Activated T-helper 1 cell treated with Interleukin-2 at 50 U/mL for 16 hours (primary cell): ENCODE results near the gene STX7.

ENCODE experiments used
- DNase-seq: peaks from one replicate; pipeline ENCODE4 v3.0.0-alpha.2; 2020; ENCODE audit warnings: low read depth

The STX7 gene

DNA sequence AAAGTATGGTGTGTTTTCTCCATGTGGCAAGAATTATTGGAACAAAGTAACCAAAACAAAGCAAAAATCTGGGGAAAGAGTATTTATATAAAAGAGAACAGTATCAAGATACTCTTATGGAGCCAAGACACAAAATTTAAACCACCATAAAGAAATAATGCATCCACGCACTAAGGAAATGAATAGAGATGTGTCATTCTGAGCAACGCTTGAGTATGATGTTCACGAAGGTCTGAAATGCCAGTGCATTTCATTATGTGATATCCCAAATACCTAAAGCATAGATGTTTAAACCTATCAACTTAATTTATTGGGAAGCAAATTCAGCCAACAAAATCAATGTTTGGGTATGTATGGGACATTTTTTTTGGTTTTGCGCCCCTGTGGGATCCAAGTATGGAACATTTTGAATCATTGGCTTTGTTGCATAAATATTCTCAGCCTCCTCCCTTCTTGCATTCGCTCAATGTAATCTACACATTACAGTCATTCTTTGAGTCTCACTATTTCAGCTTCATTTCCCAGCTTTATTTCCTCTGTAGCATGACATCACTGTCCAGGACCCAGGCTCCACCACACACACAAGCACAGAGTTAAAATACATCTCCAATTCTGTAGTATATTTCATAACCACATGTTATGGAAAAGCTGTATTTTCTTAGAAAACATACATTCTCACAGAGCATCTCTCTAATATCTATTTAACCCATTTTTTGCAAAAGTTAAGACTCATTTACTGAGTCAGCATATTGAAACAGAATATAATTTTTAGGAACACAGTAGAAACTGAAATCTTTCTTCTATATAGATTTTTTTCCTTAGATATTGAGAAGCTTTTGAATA is 100.0 kb downstream of the STX7 start:
- no peak for DNase-seq

DNA sequence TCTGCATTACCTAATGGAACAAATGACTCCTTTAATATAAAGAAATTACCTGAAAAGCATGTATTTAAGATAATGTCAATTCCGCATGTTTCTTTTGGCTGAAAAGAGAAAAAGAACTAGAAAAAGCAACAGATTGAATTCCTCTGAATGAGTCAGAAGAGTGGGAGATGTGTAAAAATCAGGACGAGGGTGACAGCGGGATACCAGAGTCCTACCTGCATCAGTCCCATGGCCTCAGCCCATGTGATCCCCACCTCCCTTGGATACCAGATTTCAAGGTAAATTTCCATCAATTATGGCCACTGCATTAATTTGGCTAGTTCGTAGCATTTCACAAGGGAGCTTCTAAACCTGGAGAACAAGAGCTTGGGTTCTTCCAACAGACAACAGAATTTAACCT is 101.6 kb downstream of the STX7 start:
- no peak for DNase-seq

DNA sequence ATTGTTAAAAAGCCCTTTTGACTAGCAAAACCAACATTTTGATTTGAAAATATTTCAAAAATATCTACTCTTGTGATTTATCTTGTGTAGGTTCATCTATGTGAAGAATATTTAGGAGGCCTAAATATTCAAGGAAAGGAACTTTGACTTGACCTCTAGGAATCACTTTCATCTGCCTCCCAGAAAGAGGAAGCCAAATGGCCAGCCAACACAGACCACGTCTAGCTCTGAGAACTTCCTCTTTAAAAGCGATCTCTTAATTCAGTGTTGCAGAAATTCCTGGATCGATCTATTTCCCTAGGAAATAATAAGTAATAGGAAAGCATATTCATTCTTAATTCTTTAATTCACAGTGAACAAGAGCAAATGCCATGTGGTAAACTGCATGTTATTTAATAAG is 102.1 kb downstream of the STX7 start:
- no peak for DNase-seq

DNA sequence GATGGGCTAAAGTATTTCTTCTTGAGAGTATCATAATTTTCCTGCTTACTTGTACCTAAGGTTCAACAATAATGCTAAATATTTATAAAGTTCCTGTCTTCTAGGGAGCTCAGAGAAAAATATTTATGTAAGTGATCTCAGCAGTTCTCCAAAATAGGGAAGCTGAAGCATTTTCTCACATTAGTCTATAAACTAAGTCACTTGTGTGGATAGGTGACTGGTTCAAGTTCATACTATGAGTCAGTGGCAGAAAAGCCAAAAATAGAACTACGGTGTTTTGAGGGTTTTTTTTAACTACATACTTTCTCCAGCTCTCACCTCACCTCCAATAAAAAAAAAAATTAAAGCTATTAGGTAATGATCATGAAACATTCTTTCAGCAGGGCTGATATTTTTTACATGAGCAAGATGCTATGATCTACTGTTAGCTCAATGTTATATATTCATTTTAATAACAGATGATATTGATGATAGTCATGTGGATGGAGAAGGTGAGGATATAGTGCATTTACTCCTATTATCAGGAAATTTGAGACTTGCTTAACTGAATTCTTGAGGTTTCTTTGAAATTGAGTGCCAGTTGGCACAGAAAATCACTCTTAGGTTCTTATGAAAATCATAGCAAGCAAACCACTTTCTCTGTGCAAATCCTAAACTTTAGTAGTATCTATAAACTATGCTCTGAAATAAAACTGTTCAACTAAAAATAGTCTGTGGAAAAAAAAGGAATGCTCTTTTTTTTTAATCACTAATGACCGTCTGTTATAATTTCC is 107.6 kb downstream of the STX7 start:
- no peak for DNase-seq

DNA sequence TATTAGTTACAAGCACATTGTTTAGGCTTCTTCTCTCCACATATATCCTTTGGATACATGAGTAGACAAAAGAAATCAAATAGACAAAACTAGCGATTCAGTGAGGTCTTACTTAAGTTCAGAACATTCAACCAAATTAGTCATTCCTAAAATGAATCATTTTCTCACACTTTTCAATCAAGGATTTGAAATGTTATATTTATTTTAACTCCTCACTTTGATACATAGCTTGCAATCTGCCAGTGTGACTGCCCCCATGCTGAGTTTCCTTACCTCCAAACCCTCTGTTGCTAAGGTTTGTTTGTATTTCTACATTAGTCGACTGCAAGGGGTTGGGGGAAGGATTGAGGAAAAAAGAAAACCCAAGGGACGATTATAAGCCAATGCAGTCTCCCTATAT is 108.2 kb downstream of the STX7 start:
- no peak for DNase-seq

DNA sequence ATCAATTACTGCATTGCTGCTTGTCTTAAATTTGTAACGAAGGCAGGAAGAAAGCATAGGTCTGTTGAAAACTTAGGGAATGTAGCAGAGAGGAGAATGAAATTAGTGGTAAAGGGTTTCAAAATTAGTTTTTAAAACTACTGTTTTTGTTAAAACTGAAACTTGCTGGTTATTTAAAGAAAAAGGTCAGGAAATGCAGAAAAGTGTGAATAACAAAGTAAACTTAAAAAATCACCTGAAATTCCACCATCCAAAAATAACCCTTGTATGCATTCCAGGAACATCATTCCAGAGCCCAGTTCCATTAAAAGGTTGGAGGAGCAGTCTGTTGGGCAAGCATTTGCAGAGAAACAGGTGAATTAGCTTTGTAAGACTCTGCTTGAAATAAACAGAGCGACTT is 108.6 kb downstream of the STX7 start:
- DNase-seq = no peak

DNA sequence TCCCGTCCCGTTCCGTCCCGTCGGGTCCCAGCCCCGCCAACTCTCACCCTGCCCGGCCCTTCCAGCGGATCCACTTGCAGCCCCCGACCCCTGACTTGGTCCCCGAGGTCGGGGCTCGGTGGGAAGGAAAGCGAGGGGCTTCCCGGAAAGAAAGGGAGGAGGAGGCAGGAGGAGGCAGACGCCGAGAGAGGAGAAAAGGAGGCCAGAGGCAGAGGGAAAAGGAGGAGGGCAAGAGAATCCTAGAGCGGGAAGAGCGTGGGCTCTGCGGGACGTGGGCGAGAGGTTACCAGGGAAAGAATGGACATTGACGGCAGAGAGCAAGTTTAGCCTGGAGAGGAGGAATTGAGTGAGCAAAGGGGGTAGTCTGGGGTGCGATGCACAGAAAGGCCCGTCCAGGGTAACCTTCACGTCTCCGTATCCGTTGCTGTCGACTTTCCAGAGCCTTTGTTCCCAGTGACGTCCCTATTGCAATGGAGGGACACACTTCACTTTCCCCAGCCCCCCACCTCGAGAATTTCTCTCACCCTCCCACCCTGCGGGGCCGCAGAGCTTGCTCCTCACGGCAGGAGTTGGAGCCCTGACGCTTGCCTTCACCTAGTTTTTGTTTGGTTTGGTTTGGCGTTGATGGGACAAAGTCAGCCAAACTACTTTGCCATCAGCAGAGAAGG is 111.2 kb downstream of the STX7 start:
- DNase-seq = no peak

DNA sequence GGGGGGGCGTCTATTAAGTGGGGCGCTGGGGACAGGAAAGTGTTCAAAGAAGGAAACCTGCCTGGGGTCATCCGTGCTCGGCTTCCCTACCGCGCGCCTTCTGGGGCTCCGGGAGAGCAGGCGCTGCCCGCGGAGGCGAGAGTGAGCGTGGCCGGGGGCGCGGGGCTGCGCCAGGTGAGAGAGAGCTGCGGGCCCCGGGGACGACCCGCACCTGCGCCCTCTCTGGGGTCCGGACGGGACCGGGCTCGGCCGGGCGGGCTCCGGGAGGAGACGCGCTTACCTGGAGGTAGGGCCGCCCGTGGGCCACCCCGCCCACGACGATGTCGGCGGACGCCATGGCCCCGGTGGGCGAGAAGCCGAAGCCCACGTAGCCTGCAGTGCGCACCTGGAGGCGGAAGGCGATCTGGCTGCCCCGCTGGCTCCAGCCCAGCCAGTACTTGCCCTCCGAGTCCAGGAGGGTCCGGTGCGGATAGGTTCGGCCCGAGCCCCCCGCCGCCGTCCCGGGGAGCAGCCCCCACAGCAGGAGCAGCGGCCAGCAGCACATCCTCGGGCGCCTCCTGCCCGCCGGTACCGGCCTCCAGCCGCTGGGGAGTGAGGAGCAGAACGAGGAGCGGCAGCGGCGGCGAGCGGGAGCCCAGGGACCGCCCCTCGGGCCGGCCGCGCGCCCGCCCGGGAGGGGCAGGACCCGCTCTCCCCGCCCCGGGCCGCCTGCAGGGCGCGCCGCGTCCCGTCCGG is 111.9 kb downstream of the STX7 start, which contains the start of gene MOXD1:
MOXD1 (minus strand) TSS at position 593 of the 735 bp plus-strand sequence; CDS start at position 544, 49 bp downstream.
- no peak for DNase-seq

DNA sequence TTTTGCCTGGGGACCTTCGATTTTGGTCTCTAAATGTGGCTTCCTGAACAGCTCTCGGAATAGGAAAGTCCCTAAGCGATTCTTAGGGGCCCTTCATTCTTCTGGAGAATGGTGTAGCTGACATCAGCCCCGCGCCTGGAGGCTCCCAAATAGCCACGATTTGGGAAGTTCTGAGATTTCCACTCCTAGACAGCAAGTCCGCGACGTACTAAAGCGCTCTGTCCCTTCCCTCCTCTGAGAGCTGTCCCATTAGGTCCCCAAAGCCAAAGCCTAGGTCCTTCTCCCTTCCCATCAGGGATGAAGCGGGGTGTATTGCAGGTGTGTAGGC is 112.4 kb downstream of the STX7 start:
- DNase-seq = no peak

DNA sequence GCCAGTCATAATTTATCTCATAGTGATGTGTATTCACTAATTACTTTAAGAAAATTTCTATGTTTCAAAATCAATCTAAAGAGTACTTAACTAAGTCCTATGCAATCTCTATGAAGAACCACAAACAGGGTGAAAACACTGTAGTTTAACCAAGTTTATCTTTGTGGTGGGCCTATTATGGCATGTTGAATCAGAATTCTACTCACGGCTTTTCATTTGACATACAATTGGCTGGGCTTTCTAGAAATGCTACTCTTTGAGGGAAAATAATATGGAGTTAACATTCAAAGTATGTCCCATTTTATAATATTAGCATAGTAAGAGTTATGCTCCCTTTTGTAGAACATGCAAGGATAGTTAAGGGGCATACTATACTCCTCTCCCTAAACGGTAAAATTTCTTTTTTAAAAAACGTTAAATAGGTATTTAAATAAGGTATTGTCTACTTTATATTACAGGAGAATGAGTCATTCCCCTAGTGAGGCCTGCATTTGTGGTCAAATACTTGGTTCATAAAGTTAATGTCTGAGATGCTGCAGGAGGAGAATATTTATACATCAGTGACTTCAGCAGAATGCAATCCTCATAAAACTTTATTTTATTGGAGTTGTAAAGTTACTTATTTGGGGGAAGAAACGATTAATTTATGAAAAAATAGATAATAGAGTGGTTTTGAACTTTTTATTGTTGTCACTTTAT is 113.4 kb downstream of the STX7 start:
- DNase-seq = no peak
